OCI-LY1 (cell line): Measurements from ENCODE around the gene CHCHD6.

Source experiments
- EZH2 ChIP-seq: fragments of 200-600 bp; sonication (generic), shearing (Covaris generic); IDR thresholded peaks from 2 replicates; pipeline ENCODE4 v1.8.0; 2017; ENCODE audit warnings: borderline replicate concordance, mixed run types, mild to moderate bottlenecking, antibody characterized with exemption, low read length, moderate library complexity, mixed read lengths
- TF ChIP-seq, protein P1 (sequence below): fragments of 200-600 bp; sonication (generic), shearing (Covaris generic); IDR thresholded peaks from 2 replicates; pipeline ENCODE4 v1.5.1; 2017; ENCODE audit warnings: mild to moderate bottlenecking, antibody characterized with exemption, low read length, moderate library complexity, mixed read lengths

DNA sequence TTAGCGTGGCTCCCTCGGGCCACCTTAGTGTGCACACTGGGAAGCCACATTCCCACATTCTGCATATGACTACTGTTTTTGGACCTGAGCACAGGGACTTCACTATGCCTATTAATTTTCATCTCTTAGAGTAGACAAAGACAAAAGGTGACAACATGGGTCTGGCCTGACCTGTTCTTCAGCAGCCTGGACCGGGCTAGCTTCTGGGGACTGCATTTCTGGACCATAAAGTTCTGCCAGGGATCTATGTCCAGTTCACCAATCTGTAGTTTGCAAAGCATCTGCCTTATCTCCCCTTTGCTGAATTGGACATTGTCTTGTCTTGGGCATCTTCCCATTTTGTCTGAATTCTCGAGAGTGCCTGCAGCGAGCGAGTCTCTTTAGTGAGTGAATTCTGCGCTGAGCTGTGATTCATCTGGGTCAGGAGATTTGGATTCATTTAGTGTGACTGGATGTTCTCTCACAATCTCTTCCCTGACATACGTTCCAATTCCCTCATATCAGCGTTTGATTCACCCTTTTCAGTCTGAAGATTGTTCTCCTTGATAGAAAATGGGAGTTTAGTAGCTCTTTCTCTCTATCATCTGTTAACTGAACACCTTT lies 166.7 kb downstream of the CHCHD6 start:
- TF ChIP-seq, protein P1, sequence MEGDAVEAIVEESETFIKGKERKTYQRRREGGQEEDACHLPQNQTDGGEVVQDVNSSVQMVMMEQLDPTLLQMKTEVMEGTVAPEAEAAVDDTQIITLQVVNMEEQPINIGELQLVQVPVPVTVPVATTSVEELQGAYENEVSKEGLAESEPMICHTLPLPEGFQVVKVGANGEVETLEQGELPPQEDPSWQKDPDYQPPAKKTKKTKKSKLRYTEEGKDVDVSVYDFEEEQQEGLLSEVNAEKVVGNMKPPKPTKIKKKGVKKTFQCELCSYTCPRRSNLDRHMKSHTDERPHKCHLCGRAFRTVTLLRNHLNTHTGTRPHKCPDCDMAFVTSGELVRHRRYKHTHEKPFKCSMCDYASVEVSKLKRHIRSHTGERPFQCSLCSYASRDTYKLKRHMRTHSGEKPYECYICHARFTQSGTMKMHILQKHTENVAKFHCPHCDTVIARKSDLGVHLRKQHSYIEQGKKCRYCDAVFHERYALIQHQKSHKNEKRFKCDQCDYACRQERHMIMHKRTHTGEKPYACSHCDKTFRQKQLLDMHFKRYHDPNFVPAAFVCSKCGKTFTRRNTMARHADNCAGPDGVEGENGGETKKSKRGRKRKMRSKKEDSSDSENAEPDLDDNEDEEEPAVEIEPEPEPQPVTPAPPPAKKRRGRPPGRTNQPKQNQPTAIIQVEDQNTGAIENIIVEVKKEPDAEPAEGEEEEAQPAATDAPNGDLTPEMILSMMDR: no peak
- TF ChIP-seq EZH2: no peak
